OCI-LY1 (cell line): ENCODE data around the gene KLHDC8A.

ENCODE experiments used
- CTCF ChIP-seq: fragments of 200-600 bp; sonication (generic), shearing (Covaris generic); IDR thresholded peaks from 2 replicates; pipeline ENCODE4 v1.5.1; 2017; ENCODE audit warnings: mild to moderate bottlenecking, antibody characterized with exemption, low read length, moderate library complexity, mixed read lengths
- EZH2 ChIP-seq: fragments of 200-600 bp; sonication (generic), shearing (Covaris generic); IDR thresholded peaks from 2 replicates; pipeline ENCODE4 v1.8.0; 2017; ENCODE audit warnings: borderline replicate concordance, mixed run types, mild to moderate bottlenecking, antibody characterized with exemption, low read length, moderate library complexity, mixed read lengths

DNA sequence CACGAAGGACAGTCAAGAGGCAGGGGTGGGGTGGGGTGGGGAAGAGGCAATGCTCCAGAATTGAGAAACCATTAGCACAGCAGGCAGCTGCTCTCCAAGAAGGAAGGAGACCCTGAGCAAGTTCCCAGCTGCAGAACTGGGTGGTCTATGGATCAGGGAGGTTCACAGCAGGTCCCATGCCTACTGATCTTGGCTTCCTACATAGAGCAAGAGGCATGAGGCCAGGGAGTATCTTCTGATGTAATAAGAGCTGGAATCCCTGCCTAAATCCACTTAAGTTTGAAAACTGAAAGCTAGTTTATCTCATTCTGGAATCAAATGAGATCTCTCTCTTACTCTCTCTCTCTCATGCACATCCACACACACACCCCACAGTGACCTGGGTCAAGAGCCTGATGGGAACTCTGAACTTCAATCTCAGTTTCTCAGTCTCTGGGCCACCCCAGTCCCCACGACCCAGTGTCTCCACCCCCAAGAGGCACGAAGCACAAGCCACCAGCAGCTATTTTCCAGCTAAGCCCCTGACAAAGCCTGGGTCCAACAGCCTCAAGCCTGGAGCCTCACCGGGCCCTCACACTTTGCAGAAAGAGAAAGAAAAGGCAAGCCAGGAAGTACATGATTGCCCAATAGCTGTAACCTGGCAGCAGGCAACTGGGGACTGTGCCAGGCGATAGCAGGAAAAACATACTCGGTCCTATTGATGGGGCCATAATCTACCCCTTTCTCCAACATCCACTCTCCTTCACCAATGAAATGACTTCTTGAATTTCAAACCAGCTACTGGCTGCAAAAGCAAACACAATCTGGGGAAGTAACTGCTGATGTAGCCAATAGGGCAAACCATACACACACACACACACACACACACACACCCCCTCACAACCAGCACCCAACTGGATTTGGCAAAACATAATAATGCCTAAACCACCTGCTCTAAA is 37.4 kb downstream of the KLHDC8A start:
- TF ChIP-seq CTCF (no peak), EZH2 (no peak)
